B cell (primary cell): ENCODE results near the gene CD80. TPM values are rescaled to one million over a fixed set of nuclear protein-coding genes. Genes with fewer than 3 reads are reported as not detected.

ENCODE experiments used
- ATAC-seq: fragments of 200-7000 bp; cut with Tn5 transposase; one replicate; pipeline ENCODE4 v1.10.0; 2021; ENCODE audit warnings: low read depth, mild to moderate bottlenecking, moderate number of reproducible peaks, moderate library complexity
- CTCF ChIA-PET: fragments of 350-600 bp; sonication (Branson Sonifier 250); formaldehyde crosslinking; loops from one replicate; lab custom pipeline; 2021; ENCODE audit warnings: antibody characterized with exemption, inconsistent platforms; lab: Charles Lee
- POLR2A ChIA-PET: fragments of 350-600 bp; sonication (Branson Sonifier 250); formaldehyde crosslinking; loops from one replicate; lab custom pipeline; 2021; ENCODE audit warnings: antibody characterized with exemption; lab: Charles Lee
- DNase-seq: peaks from one replicate; pipeline ENCODE4 v3.0.0; 2013
- H2AFZ ChIP-seq: 2 replicates; pipeline ENCODE4 v1.6.1; 2012; ENCODE audit warnings: mild to moderate bottlenecking, low read depth, low read length; ENCODE audit not compliant: insufficient read depth, poor library complexity, severe bottlenecking
- H3K27ac ChIP-seq, 2 donors: 1 replicate in 1 of 2; 2 replicates in 1 of 2; pipeline ENCODE4 v1.5.1; 2012 to 2013; ENCODE audit warnings: low read length in 2 of 2, mild to moderate bottlenecking in 2 of 2, moderate library complexity in 1 of 2
- H3K27me3 ChIP-seq, 4 experiments: fragments of 200-600 bp in 1 of 4; sonication (generic) in 1 of 4; replicated peaks in 1 of 4; 1 replicate in 2 of 4; 2 replicates in 2 of 4; pipeline versions ENCODE4 v1.6.1 to v1.7.0; 2013 to 2016; ENCODE audit warnings: low read length in 3 of 4, mild to moderate bottlenecking in 2 of 4, mixed read lengths in 1 of 4, moderate library complexity in 1 of 4; ENCODE audit not compliant: insufficient read depth in 4 of 4, control insufficient read depth in 3 of 4; ENCODE audit errors: control extremely low read depth in 1 of 4
- H3K36me3 ChIP-seq, 2 experiments: replicated peaks in 1 of 2; 1 replicate in 1 of 2; 2 replicates in 1 of 2; pipeline versions ENCODE4 v1.6.1 to v1.7.1; 2013; ENCODE audit warnings: low read length in 1 of 2; ENCODE audit not compliant: insufficient read depth in 2 of 2, control insufficient read depth in 1 of 2; ENCODE audit errors: control extremely low read depth in 1 of 2, extremely low read depth in 1 of 2
- H3K4me1 ChIP-seq, 2 donors: fragments of 200-600 bp in 1 of 2; sonication (generic) in 1 of 2; 1 replicate in 1 of 2; 2 replicates in 1 of 2; pipeline versions ENCODE4 v1.5.1 to v1.6.1; 2013 to 2017; ENCODE audit warnings: low read length in 2 of 2; ENCODE audit not compliant: control insufficient read depth in 2 of 2, insufficient read depth in 2 of 2
- H3K4me2 ChIP-seq: replicated peaks from 2 replicates; pipeline ENCODE3; 2012; ENCODE audit warnings: mild to moderate bottlenecking, low read depth, low read length; ENCODE audit not compliant: poor library complexity, severe bottlenecking
- H3K4me3 ChIP-seq, 5 experiments: fragments of 200-600 bp in 1 of 5; sonication (generic) in 1 of 5; 1 replicate in 3 of 5; 2 replicates in 2 of 5; pipeline versions ENCODE4 v1.5.1 to v1.7.0; 2011 to 2016; ENCODE audit warnings: low read length in 4 of 5, mild to moderate bottlenecking in 4 of 5, low read depth in 2 of 5, control low read depth in 1 of 5, moderate library complexity in 1 of 5; ENCODE audit not compliant: insufficient read depth in 1 of 5; ENCODE audit errors: control extremely low read depth in 1 of 5, extremely low read depth in 1 of 5
- H3K79me2 ChIP-seq: fragments of 200-600 bp; sonication (generic); one replicate; pipeline ENCODE4 v1.6.0; 2016; ENCODE audit warnings: low read length; ENCODE audit not compliant: control insufficient read depth, insufficient read depth
- H3K9ac ChIP-seq: fragments of 200-600 bp; sonication (generic); 2 replicates; pipeline ENCODE4 v1.6.1; 2017; ENCODE audit warnings: mild to moderate bottlenecking, low read length, moderate library complexity
- H3K9me3 ChIP-seq, 3 donors: one replicate each; pipeline versions ENCODE4 v1.6.1 to v1.7.1; 2013; ENCODE audit warnings: low read length in 2 of 3; ENCODE audit not compliant: control insufficient read depth in 2 of 3, insufficient read depth in 1 of 3; ENCODE audit errors: control extremely low read depth in 1 of 3
- H4K20me1 ChIP-seq: 2 replicates; pipeline ENCODE4 v1.6.0; 2012; ENCODE audit warnings: mild to moderate bottlenecking, low read length; ENCODE audit not compliant: insufficient read depth, control insufficient read depth, poor library complexity, severe bottlenecking
- H3K27ac Mint-ChIP-seq: one replicate; pipeline ENCODE4 v1.8.0; 2021; ENCODE audit warnings: mixed read lengths
- H3K27me3 Mint-ChIP-seq: one replicate; pipeline ENCODE4 v1.8.0; 2021; ENCODE audit warnings: mixed read lengths
- H3K4me1 Mint-ChIP-seq: one replicate; pipeline ENCODE4 v1.8.0; 2021; ENCODE audit warnings: mixed read lengths
- H3K4me3 Mint-ChIP-seq: one replicate; pipeline ENCODE4 v1.8.0; 2021; ENCODE audit warnings: mixed read lengths
- H3K9me3 Mint-ChIP-seq: one replicate; pipeline ENCODE4 v1.8.0; 2022; ENCODE audit warnings: mixed read lengths; ENCODE audit not compliant: insufficient read depth
- EZH2 ChIP-seq: IDR thresholded peaks from 2 replicates; pipeline ENCODE4 v1.6.1; 2012; ENCODE audit warnings: borderline replicate concordance, low read depth, mild to moderate bottlenecking, moderate library complexity, low read length; ENCODE audit not compliant: insufficient read depth, poor library complexity, severe bottlenecking
- WGBS: methylation state at CpG from one replicate; pipeline ENCODE4 v1.1.5; 2013; ENCODE audit warnings: missing lambda C conversion rate; ENCODE audit not compliant: insufficient coverage; 5-methylcytosine and 5-hydroxymethylcytosine counted together
- intact Hi-C: fragments of 100-400 bp; cut with micrococcal nuclease; formaldehyde crosslinking; loops from one replicate; pipeline ENCODE4 v1.10.0; 2022
- polyA plus RNA-seq: library from polyadenylated mRNA; depleted of rRNA; stranded (reverse); fragments of >200 nt; gene quantifications from 2 replicates; pipeline ENCODE4 v1.2.3, GENCODE V29; 2012
- total RNA-seq, 2 donors: library from RNA; stranded (reverse); fragments of 120-200 nt in 1 of 2; gene quantifications; 1 replicate in 1 of 2; 2 replicates in 1 of 2; pipeline versions ENCODE4 v1.2.3 to v1.2.4, GENCODE V29; 2013 to 2022
- TF ChIP-seq, protein P1 (sequence below): fragments of 200-600 bp; IDR thresholded peaks from one replicate; pipeline ENCODE4 v1.8.0; 2022; ENCODE audit warnings: antibody characterized with exemption, mild to moderate bottlenecking

Gene CD80
- total and polyA plus RNA-seq, 2 donors (not counting 1 experiment from before 2014, with no cell fraction given): 15.0 to 26.5 TPM

DNA sequence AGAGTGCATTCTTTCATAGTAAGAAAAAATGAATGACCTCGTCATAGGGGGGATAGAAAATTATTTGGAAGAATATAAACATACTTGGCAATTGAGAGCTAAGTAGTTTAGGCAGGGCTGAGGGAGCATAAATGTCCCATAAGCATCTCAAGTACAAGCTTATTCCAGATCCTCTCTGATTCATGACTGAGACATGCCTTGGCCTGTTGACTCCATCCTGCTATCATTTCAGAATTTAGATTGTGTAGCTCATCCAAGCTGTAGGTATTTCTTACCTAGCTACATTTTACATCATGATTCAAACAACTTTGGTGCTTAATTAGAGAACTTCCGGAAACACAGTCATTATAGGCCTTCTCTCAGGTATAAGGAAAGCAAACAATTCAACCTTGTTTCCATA lies 78.3 kb downstream of the CD80 start:
- CTCF ChIA-PET: no interaction called here
- Histone ChIP-seq H3K27ac (no peak overlapping the region), H3K79me2 (no peaks in the 10 kb centered on the region), H3K4me1 (no peaks in the 10 kb centered on the region), H4K20me1 (no peaks in the 10 kb centered on the region), H3K36me3 (peaks cover 18 to 56% of the 10 kb centered on the region in 2 experiments), H3K9me3 (no peaks in the 10 kb centered on the region), H3K4me2 (no peak overlapping the region), H2AFZ (no peak overlapping the region), H3K4me3 (no peak overlapping the region), H3K9ac (no peak overlapping the region), H3K27me3 (no peaks in the 10 kb centered on the region)
- WGBS: no CpG with 5 or more reads among the region's 2 CpGs
- POLR2A ChIA-PET: no interaction called here
- Mint-ChIP-seq H3K27me3 (no peaks in the 10 kb centered on the region), H3K9me3 (no peaks in the 10 kb centered on the region), H3K4me1 (no peaks in the 10 kb centered on the region), H3K4me3 (no peak overlapping the region), H3K27ac (no peak overlapping the region)
- DNase-seq: no peak
- TF ChIP-seq, protein P1, sequence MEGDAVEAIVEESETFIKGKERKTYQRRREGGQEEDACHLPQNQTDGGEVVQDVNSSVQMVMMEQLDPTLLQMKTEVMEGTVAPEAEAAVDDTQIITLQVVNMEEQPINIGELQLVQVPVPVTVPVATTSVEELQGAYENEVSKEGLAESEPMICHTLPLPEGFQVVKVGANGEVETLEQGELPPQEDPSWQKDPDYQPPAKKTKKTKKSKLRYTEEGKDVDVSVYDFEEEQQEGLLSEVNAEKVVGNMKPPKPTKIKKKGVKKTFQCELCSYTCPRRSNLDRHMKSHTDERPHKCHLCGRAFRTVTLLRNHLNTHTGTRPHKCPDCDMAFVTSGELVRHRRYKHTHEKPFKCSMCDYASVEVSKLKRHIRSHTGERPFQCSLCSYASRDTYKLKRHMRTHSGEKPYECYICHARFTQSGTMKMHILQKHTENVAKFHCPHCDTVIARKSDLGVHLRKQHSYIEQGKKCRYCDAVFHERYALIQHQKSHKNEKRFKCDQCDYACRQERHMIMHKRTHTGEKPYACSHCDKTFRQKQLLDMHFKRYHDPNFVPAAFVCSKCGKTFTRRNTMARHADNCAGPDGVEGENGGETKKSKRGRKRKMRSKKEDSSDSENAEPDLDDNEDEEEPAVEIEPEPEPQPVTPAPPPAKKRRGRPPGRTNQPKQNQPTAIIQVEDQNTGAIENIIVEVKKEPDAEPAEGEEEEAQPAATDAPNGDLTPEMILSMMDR: no peak
- TF ChIP-seq EZH2: no peak
- intact Hi-C loops: no loop called here
- ATAC-seq: no peak

Other genes starting within 250 kb of the CD80 start
- 39.9 and 50.3 TPM in 2 replicates for gene TMEM39A, start 96.0 kb downstream of the CD80 start, total RNA-seq
- gene TMEM39A, start 96.0 kb downstream of the CD80 start, polyA plus RNA-seq: 8.5 and 11.0 TPM in 2 replicates
- 37.2 and 40.7 TPM in 2 replicates for gene POGLUT1, start 90.7 kb downstream of the CD80 start, total RNA-seq
- gene POGLUT1, start 90.7 kb downstream of the CD80 start, polyA plus RNA-seq: 13.1 and 14.5 TPM in 2 replicates
- 58.5 and 70.9 TPM in 2 replicates for gene TIMMDC1, start 61.1 kb downstream of the CD80 start, total RNA-seq
- gene TIMMDC1, start 61.1 kb downstream of the CD80 start, polyA plus RNA-seq: 38.8 and 50.5 TPM in 2 replicates
- gene ADPRH, start 19.9 kb upstream of the CD80 start, total RNA-seq: 18.8 and 24.5 TPM in 2 replicates
- gene ADPRH, start 19.9 kb upstream of the CD80 start, polyA plus RNA-seq: 8.0 and 10.0 TPM in 2 replicates
- 0.27 and 0.58 TPM in 2 replicates for gene PLA1A, start 38.3 kb upstream of the CD80 start, total RNA-seq
- gene PLA1A, start 38.3 kb upstream of the CD80 start, polyA plus RNA-seq: 0.28 TPM in 1 of 2 replicates, not detected in the other
- gene POPDC2, start 101.0 kb upstream of the CD80 start, total RNA-seq: 6.0 and 8.0 TPM in 2 replicates
- 7.5 and 9.5 TPM in 2 replicates for gene POPDC2, start 101.0 kb upstream of the CD80 start, polyA plus RNA-seq
- 47.8 and 49.1 TPM in 2 replicates for gene COX17, start 117.8 kb upstream of the CD80 start, total RNA-seq
- gene COX17, start 117.8 kb upstream of the CD80 start, polyA plus RNA-seq: 20.0 and 33.3 TPM in 2 replicates
- 6.4 and 7.2 TPM in 2 replicates for gene CFAP91, start 143.4 kb upstream of the CD80 start, total RNA-seq
- gene CFAP91, start 143.4 kb upstream of the CD80 start, polyA plus RNA-seq: 0.33 and 0.48 TPM in 2 replicates
- 0.30 and 0.73 TPM in 2 replicates for gene NR1I2, start 222.5 kb upstream of the CD80 start, total RNA-seq
- gene NR1I2, start 222.5 kb upstream of the CD80 start, polyA plus RNA-seq: 0.30 and 0.52 TPM in 2 replicates